Peyer's patch (tissue), 4 donors: Measurements from ENCODE around the gene NDNF.

Experiments used
- POLR2A ChIP-seq, 2 donors: fragments of 450-650 bp; IDR thresholded peaks; one replicate each; pipeline ENCODE4 v1.5.1; 2017; ENCODE audit warnings: antibody characterized with exemption in 2 of 2, mild to moderate bottlenecking in 2 of 2, moderate library complexity in 2 of 2
- TF ChIP-seq, protein P1 (sequence below), 6 experiments: fragments of 450-650 bp in 4 of 6; fragments of 200-600 bp in 2 of 6; sonication (generic) in 1 of 6; IDR thresholded peaks; one replicate each; pipeline ENCODE4 v1.5.1; 2017 to 2019; ENCODE audit warnings: antibody characterized with exemption in 6 of 6, mild to moderate bottlenecking in 3 of 6, moderate library complexity in 1 of 6

DNA sequence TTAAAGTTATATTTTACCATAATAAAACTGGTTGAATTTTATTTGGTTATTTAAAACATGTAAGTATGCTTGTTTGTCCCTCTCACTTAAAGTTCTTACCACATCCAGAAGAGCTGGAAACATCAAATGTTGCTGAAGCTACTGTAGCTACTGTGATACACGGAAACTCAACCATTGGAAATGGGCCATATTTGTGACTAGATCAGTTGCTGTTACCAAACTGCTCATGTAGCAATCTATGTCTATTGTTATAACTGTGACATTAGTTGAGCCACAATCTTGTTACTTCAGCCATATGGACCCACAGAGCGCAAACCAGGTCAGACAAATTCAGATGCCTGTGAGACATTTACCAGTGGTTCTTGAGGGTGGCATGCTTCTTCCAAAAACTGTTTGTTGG lies 41.6 kb downstream of the NDNF start:
- TF ChIP-seq POLR2A (IDR thresholded peaks at IDR 0.05), result no peak
- TF ChIP-seq, protein P1, sequence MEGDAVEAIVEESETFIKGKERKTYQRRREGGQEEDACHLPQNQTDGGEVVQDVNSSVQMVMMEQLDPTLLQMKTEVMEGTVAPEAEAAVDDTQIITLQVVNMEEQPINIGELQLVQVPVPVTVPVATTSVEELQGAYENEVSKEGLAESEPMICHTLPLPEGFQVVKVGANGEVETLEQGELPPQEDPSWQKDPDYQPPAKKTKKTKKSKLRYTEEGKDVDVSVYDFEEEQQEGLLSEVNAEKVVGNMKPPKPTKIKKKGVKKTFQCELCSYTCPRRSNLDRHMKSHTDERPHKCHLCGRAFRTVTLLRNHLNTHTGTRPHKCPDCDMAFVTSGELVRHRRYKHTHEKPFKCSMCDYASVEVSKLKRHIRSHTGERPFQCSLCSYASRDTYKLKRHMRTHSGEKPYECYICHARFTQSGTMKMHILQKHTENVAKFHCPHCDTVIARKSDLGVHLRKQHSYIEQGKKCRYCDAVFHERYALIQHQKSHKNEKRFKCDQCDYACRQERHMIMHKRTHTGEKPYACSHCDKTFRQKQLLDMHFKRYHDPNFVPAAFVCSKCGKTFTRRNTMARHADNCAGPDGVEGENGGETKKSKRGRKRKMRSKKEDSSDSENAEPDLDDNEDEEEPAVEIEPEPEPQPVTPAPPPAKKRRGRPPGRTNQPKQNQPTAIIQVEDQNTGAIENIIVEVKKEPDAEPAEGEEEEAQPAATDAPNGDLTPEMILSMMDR (IDR thresholded peaks at IDR 0.05), result no peak
